ENCODE measurements around the gene PDE4D. TPM values are rescaled to one million over a fixed set of nuclear protein-coding genes. Genes with fewer than 3 reads are reported as not detected.

Gene PDE4D
- total and polyA plus RNA-seq, 10 of the 15 experiments (the other 5 are each of a cell fraction or from before 2014, with no cell fraction given), result 0.87 to 4.1 (median 2.2) TPM

GRCh38 chr5:58970766-58971165 lies 922.8 kb downstream of the PDE4D start (continued):
- no peak for TF ChIP-seq PKNOX1 (IDR thresholded peaks at IDR 0.05)
- no peak for TF ChIP-seq PBX3 (IDR thresholded peaks at IDR 0.05; ENCODE audit: insufficient replicate concordance, low read depth, low read length)
- TF ChIP-seq ZBTB33 (IDR thresholded peaks at IDR 0.05), result no peak
- TF ChIP-seq SREBF1 (IDR thresholded peaks at IDR 0.05; ENCODE audit: low read length), result no peak
- no peak for TF ChIP-seq PAX5 (IDR thresholded peaks at IDR 0.05; ENCODE audit: borderline replicate concordance, low read depth, low read length)

GRCh38 chr5:58969795-58970194 lies 923.7 kb downstream of the PDE4D start:
- intact Hi-C loops (cut with micrococcal nuclease; ENCODE audit: unreplicated experiment) (no loop called here), in situ Hi-C loops (cut with MboI) (no loop called here)
- RAD21 ChIA-PET (ENCODE audit: unreplicated experiment), result no interaction called here
- Histone ChIP-seq H4K20me1 (ENCODE audit: control insufficient read depth, insufficient read depth) (no peaks in the 10 kb centered on the region), H3K27ac (ENCODE audit: control insufficient read depth, insufficient read depth) (no peak overlapping the region), H3K79me2 (ENCODE audit: control insufficient read depth, insufficient read depth, low read length) (no peaks in the 10 kb centered on the region), H3K36me3 (ENCODE audit: control insufficient read depth in 2 of 2, insufficient read depth in 2 of 2, low read length in 1 of 2) (no peaks in the 10 kb centered on the region), H3K4me1 (ENCODE audit: control insufficient read depth, insufficient read depth, low read length) (no peaks in the 10 kb centered on the region), H3K4me2 (ENCODE audit: control insufficient read depth, insufficient read depth) (no peak overlapping the region), H3K9me3 (replicated peaks; ENCODE audit: control insufficient read depth, insufficient read depth, low read length) (no peaks in the 10 kb centered on the region), H3K27me3 (replicated peaks in 1 of 2; ENCODE audit: control insufficient read depth in 2 of 2, insufficient read depth in 2 of 2, low read length in 1 of 2) (no peaks in the 10 kb centered on the region), H2AFZ (ENCODE audit: control insufficient read depth, low read depth, low read length) (no peak overlapping the region), H3K4me3 (no peak overlapping the region), H3K9ac (ENCODE audit: control insufficient read depth, insufficient read depth, low read length) (no peak overlapping the region)
- ATAC-seq, result no peak
- CTCF ChIA-PET, result interaction anchor here (1.2 kb wide), 1 partner anchor 37 kb away, joined by 4 read pairs; no protein-coding TSS in a partner anchor
- no peak for DNase-seq (ENCODE audit: low read depth, low spot score)
- no peak for FAIRE-seq
- WGBS (ENCODE audit: insufficient coverage, insufficient replicate concordance, low lambda C conversion rate, missing lambda C conversion rate), result 0% methylated on average over 2 of the region's 2 CpGs
- POLR2A ChIA-PET, result no interaction called here
- BruUV-seq (replicated peaks), result no TSS peak
- SMC1A ChIA-PET (ENCODE audit: uncharacterized antibody, unreplicated experiment), result interaction anchor here (1.1 to 1.8 kb wide), 3 partner anchors 68 to 76 kb away, joined by 3 to 6 read pairs (median 4); no protein-coding TSS in a partner anchor
- TF ChIP-seq SUZ12 (IDR thresholded peaks at IDR 0.05; ENCODE audit: unreplicated experiment) (no peak), ZBED1 (IDR thresholded peaks at IDR 0.05; ENCODE audit: borderline replicate concordance) (no peak), ATF3 (IDR thresholded peaks at IDR 0.05; ENCODE audit: borderline replicate concordance, extremely low read depth, low read depth, low read length) (no peak), TCF3 (IDR thresholded peaks at IDR 0.05; ENCODE audit: borderline replicate concordance, insufficient read depth, low read depth, low read length) (no peak), WRNIP1 (IDR thresholded peaks at IDR 0.05; ENCODE audit: borderline replicate concordance, low read depth, low read length) (no peak), POLR2A (IDR thresholded peaks at IDR 0.05; ENCODE audit: low read depth, low read length) (no peak), MTA3 (IDR thresholded peaks at IDR 0.05; ENCODE audit: borderline replicate concordance, low read length) (no peak), RBBP5 (conservative IDR thresholded peaks at IDR 0.05) (no peak), IRF4 (IDR thresholded peaks at IDR 0.05; ENCODE audit: low read depth, low read length) (no peak), BMI1 (IDR thresholded peaks at IDR 0.05; ENCODE audit: borderline replicate concordance) (no peak), SMARCA5 (IDR thresholded peaks at IDR 0.05) (no peak), YBX1 (IDR thresholded peaks at IDR 0.05) (no peak), ZNF274 (IDR thresholded peaks at IDR 0.05; ENCODE audit: insufficient read depth, insufficient read length) (no peak)

All from GM12878 (cell line).